ENCODE data around the gene FNTB.

- TF ChIP-seq, protein P1, sequence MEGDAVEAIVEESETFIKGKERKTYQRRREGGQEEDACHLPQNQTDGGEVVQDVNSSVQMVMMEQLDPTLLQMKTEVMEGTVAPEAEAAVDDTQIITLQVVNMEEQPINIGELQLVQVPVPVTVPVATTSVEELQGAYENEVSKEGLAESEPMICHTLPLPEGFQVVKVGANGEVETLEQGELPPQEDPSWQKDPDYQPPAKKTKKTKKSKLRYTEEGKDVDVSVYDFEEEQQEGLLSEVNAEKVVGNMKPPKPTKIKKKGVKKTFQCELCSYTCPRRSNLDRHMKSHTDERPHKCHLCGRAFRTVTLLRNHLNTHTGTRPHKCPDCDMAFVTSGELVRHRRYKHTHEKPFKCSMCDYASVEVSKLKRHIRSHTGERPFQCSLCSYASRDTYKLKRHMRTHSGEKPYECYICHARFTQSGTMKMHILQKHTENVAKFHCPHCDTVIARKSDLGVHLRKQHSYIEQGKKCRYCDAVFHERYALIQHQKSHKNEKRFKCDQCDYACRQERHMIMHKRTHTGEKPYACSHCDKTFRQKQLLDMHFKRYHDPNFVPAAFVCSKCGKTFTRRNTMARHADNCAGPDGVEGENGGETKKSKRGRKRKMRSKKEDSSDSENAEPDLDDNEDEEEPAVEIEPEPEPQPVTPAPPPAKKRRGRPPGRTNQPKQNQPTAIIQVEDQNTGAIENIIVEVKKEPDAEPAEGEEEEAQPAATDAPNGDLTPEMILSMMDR (conservative IDR thresholded peaks at IDR 0.05 in 1 of 2, IDR thresholded peaks at IDR 0.05 in 1 of 2; ENCODE audit: extremely low read depth in 1 of 2, insufficient read depth in 1 of 2, low read depth in 1 of 2, low read length in 2 of 2), result no peak
- TF ChIP-seq EZH2 (IDR thresholded peaks at IDR 0.05; ENCODE audit: borderline replicate concordance, low read length), result no peak
These were observed 7.2 kb upstream of the FNTB start for GRCh38 chr14:64979336-64980074.

All from mammary epithelial cell (primary cell).